Activated naive CD4-positive, alpha-beta T cell treated with anti-CD3 and anti-CD28 coated beads, Interleukin-2, amount 50 U/mL, for 16 hours (primary cell): ENCODE data around the gene ABI2.
A peak's percentile ranks its signal among the peaks of the same experiment; 100 is the strongest.
"Not testable (repeated sequence)": the region's sequence is repeated elsewhere in the genome, so short reads cannot be mapped to it uniquely, and the experiment has no call there.

Experiments
- DNase-seq: peaks from one replicate; pipeline ENCODE4 v3.0.0-alpha.2; 2020

Gene ABI2

GRCh38 chr2:203327901-203328759 is at the start of gene ABI2:
TSS of gene ABI2 (plus strand) at chr2:203328394. CDS start at chr2:203328515, 121 bp downstream.
- peak; percentile 61 for DNase-seq

GRCh38 chr2:203279288-203279687 is 48.9 kb upstream of the ABI2 start:
- DNase-seq: no peak

GRCh38 chr2:203280428-203281064 is 47.6 kb upstream of the ABI2 start:
- DNase-seq: no peak

GRCh38 chr2:203282101-203282500 is 46.1 kb upstream of the ABI2 start:
- no peak for DNase-seq

GRCh38 chr2:203286532-203286931 is 41.7 kb upstream of the ABI2 start:
- no peak for DNase-seq

GRCh38 chr2:203301667-203302066 is 26.5 kb upstream of the ABI2 start:
- no peak for DNase-seq

- DNase-seq: not testable (repeated sequence)
Measured at GRCh38 chr2:203302586-203302985, 25.6 kb upstream of the ABI2 start.

GRCh38 chr2:203310688-203311436 is 17.3 kb upstream of the ABI2 start:
- no peak for DNase-seq

GRCh38 chr2:203326356-203326755 is 1.8 kb upstream of the ABI2 start:
- no peak for DNase-seq

GRCh38 chr2:203327582-203327900 is 653 bp upstream of the ABI2 start:
- no peak for DNase-seq

- peak; percentile 54 for DNase-seq
Measured at GRCh38 chr2:203328760-203329540, 756 bp downstream of the ABI2 start.

GRCh38 chr2:203330434-203330833 is 2.2 kb downstream of the ABI2 start:
- DNase-seq: no peak

- DNase-seq: no peak
Measured at GRCh38 chr2:203338322-203338721, 10.1 kb downstream of the ABI2 start.

GRCh38 chr2:203340791-203341487 is 12.7 kb downstream of the ABI2 start:
- DNase-seq: no peak

- no peak for DNase-seq
Measured at GRCh38 chr2:203341741-203342310, 13.6 kb downstream of the ABI2 start.

- not testable (repeated sequence) for DNase-seq
Measured at GRCh38 chr2:203342374-203342773, 14.2 kb downstream of the ABI2 start.

- DNase-seq: no peak
Measured at GRCh38 chr2:203344667-203345066, 16.5 kb downstream of the ABI2 start.

GRCh38 chr2:203346612-203347011 is 18.4 kb downstream of the ABI2 start:
- DNase-seq: no peak

- DNase-seq: no peak
Measured at GRCh38 chr2:203347375-203347774, 19.2 kb downstream of the ABI2 start.

GRCh38 chr2:203352604-203353255 is 24.5 kb downstream of the ABI2 start:
- DNase-seq: no peak

- no peak for DNase-seq
Measured at GRCh38 chr2:203354966-203355365, 26.8 kb downstream of the ABI2 start.
